GM18520 (cell line): ENCODE data around the gene DIPK1B.

Experiments used
- ATAC-seq: cut with Tn5 transposase; IDR thresholded peaks from one replicate; pipeline ENCODE4 v1.9.1; 2021; ENCODE audit not compliant: unreplicated experiment

The DIPK1B gene

DNA sequence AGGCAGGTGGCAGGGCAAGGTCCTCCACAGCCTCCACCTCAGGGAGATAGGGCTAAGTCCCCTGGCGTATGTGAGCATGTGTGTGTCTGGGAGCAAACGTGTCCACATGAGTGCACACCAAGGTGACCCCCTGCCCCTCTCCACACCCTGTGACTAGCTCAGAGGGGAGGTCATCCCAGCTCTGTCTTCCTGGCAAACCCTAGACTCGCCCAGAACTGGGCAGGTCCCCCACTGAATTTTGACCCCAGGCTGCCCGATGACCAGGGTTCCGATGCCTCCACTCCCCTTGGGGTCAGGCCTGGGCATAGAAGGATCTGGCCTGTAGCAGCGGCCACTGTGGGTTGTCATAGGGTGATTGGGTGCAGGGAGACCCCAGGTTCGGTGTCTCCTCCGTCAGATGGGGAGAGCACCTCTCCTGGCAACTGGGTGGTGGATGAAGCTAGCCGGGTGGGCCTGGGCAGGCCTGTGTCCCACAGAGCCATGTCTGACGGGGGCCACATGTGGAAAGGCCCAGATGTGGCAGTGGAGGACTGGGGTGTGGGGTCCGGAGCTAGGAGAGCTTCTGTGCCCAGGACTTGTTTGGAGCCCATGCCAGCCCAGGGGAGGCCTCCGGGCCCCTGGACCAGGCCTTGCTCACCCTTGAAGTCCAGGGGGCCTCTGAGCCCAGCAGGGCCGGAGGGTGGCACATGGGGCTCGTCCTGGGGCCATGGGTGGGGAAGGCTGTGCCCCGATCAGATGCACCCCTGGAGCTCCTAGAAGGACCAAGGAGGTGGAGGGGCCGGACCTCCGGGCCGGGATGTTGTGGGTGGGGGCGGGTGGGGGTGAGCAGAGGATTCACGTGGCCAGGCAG is 6.2 kb downstream of the DIPK1B start:
- ATAC-seq = no peak

DNA sequence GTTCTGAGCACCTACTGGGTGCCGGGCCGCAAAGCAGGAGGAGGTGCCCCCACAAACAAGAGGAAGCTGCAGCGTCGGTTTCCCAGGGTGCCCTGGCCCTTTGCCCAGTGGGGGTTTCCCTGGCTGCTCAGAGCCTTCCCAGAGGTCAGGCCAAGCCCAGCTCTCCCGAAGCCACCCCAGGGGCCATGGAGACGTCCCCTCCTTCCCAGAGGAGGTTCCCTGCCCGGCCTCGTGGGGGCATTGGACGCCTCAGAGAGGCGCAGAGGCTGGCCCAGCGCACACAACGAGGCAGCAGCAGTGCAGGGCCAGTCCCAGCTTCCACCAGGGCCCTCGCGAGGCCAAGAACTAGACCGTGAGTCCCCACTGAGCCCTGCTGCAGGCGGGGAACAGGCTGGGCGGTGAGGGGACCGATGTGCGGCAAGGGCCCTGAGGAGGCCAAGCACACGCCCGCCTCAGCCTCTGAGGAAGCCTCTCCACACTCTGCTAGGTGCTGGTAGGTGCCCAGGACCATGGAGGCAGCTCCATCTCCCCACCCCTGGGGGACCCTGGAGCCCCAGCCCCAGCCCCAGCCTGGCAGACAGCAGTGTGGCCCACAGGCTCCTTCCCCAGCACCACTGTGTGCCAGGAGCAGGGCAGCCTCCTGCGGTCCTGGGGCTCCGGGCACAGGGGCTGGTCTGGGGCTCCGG is 7.0 kb downstream of the DIPK1B start:
- ATAC-seq = no peak

DNA sequence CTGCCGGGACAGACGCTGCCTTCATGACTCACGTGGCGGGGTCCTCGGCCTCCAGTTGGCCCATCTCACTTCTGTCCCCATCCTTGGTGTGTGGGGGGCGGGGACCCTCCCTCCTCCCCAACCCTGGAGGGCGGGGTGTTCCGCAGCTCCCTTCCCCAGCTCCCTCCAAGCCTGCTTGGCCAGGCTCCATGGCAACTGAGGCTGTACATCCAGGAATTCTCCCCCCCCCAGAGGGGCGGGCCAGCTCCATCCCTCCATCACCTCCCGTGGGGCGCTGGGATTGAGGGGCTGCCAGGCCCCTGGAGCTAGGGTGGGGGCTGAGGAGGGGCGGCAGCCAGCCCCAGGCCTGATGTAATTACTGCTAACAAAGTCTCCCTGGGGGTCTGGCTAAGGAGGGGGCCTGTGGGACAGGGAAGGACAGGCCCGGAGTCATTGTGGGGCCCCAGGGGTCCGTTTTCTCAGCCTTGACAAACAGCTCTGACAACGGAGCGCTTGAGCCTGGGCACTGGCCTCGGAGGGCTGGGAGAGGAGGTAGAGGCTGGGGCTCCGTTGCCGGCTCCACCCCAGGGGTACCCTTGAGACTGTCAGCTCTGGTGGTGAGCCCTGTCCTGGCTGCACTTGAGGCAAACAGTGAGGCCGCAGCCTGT is 8.0 kb downstream of the DIPK1B start:
- no peak for ATAC-seq

DNA sequence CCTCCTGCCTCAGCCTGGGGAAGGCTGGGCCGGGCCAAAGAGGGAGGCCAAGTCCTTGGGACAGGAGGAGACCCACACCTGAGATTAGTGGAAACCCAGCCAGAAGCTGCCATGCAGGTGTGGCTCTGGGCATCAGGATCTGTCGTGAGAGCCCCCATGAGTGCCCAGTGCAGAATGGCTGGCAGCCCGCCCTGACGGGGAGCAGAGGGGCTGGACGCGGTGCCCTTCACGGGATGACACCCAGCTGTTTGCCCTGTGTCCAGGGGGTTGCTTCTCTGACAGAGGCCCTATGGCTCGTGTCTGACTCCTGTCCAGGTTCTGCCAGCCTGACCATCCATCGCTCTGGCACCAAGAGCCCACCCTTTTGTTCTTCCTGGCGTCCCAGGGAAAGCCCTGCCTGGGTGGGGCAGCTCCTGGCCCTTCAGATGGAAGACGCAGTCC is 8.5 kb downstream of the DIPK1B start:
- ATAC-seq = no peak

DNA sequence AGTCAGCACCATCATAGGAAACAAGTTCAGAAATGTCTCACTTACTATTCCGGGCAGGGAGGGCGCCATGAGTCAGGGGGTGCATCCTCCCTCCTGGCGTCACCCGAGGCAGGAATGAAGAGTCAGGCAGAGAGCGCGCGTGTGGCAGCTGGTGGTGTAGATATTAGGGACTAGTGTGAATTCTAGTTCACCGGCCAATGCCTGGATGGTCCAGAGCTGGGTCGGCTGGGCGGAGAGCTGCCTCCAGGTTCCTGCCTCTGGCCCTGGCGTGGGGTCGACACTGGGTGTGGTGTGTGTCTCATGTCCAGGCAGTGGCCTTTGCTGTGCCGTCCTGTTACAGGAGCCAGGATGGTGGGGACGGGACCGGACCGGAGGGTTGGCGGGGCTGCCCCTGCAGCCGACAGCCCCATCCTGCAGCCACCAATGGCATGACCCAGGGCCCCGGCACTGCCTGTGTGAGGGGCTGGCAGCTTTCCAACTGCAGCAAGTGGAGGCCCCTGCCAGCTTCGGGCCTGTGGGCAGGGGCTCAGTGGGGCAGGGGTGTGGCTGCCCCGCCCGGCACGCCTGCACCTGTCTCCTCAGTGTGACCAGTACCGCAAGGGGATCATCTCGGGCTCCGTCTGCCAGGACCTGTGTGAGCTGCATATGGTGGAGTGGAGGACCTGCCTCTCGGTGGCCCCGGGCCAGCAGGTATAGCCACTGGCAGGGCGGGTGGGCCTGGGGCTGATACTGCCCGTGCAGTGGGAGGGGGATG is 9.1 kb downstream of the DIPK1B start:
- ATAC-seq = no peak

DNA sequence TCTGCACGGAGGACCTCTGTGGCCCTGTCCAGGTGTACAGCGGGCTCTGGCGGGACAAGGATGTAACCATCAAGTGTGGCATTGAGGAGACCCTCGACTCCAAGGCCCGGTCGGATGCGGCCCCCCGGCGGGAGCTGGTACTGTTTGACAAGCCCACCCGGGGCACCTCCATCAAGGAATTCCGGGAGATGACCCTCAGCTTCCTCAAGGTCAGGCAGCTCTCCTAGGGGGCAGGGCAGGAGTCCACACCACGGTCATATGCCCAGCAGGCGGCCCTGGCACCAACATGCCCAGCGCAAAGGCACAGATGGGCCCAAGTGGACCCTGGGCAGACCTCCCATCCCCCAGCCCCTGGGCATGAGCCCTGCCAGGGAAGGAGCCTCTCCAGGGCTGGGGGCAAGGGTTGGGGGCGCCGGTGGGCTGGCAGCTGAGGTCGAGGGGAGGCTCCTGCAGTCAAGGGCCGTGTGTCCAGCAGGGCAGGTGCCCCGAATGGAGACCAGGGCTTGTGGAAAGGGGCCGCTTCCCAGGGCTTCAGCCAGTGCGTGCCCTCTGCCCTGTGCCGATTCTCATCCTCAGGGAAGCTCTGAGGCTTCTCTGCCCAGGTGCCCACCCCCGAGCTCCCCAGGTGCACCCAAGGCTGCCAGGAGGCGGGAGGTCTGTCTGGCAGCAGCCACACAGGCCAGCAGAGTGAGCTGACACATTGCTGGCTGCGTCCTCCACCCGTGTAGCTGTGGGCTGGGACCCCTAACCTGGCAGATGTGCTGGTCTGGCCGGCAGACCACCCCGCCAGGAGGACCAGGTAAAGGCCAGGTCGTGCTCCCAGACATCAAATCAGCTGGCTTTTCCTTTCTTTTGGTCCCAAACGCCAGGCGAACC is 10.0 kb downstream of the DIPK1B start:
- ATAC-seq = no peak

DNA sequence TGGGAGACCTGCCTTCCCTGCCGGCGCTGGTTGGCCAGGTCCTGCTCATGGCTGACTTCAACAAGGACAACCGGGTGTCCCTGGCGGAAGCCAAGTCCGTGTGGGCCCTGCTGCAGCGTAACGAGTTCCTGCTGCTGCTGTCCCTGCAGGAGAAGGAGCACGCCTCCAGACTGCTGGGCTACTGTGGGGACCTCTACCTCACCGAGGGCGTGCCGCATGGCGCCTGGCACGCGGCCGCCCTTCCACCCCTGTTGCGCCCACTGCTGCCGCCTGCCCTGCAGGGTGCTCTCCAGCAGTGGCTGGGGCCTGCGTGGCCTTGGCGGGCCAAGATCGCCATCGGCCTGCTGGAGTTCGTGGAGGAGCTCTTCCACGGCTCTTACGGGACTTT is 10.6 kb downstream of the DIPK1B start:
- ATAC-seq = no peak

DNA sequence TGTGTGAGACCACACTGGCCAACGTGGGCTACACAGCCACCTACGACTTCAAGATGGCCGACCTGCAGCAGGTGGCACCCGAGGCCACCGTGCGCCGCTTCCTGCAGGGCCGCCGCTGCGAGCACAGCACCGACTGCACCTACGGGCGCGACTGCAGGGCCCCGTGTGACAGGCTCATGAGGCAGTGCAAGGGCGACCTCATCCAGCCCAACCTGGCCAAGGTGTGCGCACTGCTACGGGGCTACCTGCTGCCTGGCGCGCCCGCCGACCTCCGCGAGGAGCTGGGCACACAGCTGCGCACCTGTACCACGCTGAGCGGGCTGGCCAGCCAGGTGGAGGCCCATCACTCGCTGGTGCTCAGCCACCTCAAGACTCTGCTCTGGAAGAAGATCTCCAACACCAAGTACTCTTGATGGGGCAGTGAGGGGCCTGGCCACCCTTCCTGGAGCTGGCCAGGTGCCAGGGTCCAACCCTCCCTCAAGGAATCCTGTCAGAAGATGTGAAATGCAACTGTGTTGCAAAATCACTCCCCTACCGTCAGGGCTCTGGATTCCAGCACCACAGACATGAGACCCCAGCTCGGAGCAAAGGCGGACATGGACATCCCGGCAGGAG is 11.1 kb downstream of the DIPK1B start:
- no peak for ATAC-seq

DNA sequence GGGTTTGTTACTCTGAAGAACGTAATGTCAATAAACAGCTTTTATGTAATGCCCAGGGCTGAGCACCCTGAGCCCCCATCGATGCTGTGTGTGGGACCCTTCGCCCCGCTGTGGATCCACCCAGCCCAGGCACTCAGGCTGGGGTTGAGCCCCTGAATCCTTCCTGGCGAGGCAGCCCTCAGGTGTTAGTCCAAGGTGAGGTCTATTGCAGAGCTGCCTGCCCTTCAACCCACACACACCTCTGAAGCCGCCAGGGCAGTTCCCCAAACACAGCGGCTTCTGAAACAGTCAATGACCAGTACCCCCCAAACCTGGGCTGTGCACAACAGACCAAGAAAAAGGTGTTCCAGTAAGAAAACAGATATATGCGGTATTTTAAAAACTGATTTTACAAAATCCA is 11.6 kb downstream of the DIPK1B start:
- ATAC-seq = no peak

DNA sequence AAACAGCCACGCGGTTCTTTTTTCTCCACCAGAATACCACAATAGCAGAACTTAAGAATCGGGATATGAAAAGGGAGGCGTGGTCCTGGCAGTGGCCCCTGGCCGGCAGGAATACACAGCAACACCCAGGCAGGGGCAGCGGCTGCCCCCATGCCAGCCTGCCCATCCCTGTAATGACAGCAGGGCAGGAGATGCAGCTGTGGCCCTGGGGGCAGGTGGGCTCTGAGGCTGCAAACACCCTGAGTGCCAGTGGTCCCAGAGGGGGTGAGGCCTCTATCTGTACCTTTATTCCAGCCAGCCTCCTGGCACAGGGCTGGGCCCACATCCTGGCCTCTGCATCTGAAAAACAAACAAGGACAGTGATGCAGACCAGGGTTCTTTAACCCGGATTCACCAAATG is 12.4 kb downstream of the DIPK1B start:
- ATAC-seq = no peak

DNA sequence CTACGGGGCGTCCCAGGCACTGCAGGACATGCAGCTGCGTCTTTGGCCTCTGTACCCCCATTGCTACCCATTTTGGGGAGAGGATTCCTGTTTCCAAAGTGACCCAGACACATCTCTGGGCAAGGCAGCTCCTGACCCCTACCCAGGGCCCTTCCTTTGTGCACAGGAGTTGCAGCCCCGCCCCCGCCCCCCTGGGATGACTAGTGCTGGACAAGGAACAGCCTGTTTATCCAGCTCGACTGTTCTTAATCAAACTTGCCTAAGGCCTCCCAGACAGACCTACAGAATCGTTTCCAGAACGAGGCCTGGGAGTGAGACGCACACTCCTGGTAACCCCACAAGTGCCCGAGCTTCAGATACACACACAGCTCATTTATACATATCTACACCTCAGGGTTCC is 13.2 kb downstream of the DIPK1B start:
- no peak for ATAC-seq

DNA sequence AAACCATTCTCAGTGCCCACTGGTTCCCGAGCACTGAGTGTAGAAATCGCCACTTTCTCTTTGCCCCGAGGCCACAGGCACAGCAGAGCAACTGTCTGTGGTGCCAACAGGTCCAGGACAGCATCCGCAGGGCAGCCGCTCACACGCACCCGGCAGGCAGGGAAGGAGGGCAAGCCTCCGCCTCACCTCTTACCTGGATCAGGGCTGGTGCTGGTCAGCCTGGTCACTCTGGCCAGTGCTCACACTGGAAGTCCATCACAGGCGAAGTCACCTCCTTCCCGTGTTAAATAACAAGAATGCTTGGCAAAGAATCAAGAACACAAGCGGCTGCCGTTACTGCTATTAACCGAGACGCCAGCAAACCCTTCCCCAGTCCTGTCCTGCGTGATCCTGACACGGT is 13.7 kb downstream of the DIPK1B start:
- ATAC-seq = no peak

DNA sequence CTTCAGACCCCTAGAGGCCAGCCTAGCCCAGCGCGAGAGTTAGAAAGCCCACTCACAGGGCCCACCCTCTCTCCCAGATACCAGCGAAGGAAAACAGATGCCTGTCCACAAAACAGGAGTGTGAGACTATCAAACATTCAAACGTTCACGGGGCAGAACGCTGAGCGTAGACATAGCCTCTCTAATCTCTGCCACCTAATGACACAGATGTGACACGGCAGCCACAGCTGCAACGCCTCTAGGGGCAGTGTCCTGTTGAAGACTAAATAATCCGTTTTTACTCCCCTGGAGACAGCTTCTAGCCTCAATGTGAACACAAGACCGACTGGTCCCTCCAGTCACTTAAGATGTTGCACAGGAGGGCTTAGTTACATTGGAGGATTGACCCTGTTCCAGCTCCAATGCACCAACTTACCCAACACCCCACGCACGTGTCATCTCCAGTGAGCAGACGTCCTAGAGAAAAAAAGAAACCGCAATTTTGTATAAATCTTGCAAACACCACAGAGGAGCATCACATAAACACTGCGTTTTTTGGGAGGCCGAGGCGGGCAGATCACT is 14.3 kb downstream of the DIPK1B start:
- no peak for ATAC-seq

DNA sequence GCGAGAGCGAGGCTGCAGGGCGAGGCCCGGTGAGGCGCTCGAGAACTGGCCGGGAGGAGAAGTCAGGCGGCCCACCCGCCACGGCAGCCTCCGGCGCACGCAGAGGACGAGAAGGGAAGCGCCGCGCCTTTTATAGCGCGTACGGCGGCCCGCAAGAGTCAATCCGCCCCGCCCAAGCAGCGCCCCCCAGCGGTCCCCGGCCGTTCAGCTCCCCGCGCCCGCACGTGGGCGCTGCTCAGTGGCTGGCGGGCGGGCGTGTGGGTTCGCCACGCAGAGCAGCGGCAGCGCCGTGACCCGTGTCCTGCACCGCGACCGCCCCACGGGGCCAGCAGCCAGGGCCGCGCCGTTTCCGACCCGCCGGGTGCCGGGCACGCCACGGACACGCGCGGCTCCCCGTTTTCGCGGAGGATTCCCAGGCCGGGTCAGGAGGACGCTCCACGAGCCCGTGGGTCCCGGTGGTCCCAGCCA is 15.7 kb downstream of the DIPK1B start:
- peak; percentile 67 for ATAC-seq

DNA sequence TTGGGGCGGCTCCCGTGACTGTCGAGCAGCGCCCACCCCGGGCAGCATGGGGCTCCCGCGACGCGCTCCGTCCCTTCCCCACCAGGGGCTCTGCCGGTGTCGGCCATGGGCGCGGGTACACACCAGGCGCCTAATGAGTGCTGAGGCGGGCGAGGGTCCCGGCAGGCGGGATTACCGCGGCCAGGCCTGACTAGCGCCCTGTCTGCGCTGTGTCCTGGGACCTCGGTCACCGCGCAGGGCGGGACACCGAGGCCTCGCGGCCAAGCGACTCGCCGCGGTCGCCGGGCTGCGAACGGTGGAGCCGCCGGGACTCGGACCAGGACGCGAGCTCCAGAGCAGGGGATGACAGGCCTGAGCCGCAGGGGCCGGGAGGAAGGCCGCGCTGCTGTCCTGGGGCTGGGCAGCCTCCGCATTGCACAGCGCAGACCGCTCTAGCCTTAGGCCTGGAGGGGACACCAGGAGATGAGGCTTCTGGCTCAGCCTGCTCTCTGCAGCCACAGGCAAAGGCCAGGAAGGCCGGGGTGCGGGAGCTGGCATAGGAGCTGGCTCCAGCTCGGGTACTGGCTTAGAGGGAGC is 16.3 kb downstream of the DIPK1B start:
- peak; percentile 5 for ATAC-seq

DNA sequence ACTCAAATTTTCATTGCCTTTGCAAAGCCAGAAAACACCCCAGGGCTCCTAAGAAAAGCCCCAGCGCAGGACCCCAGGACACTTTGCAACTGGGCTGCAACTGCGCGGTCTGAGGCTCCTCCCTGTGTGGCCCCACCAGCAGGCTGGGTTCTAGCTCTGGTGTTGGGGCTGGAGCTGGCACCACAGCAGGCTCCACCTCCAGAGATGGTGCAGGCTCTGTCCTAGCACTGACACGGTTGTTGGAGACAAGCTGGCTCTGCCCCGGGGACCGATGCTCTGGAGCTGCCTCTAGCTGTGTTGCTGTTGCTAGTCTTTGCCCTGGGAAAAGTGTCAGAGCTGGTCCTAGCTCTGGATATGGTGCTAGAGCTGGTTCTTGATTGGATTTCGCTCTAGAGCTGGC is 16.8 kb downstream of the DIPK1B start:
- no peak for ATAC-seq

DNA sequence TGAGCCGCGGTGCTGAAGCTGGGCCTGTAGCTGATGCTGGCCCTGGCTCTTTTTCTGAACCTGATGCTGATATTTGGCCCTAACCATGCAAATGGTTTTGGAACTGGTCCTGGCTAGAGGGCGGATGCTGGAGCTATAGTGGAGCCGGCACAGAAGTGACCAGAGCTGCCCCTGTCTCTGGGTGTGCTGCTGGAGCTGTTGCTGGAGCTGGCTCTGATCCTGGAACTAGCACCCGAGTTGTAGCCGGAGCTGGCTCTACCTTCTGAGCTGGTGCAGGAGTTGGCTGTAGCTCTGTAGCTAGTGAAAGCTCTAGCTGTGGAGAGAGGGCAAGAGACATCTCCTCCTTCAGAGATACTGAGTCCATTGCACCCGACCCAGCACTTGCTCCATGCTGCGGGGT is 17.6 kb downstream of the DIPK1B start:
- no peak for ATAC-seq

DNA sequence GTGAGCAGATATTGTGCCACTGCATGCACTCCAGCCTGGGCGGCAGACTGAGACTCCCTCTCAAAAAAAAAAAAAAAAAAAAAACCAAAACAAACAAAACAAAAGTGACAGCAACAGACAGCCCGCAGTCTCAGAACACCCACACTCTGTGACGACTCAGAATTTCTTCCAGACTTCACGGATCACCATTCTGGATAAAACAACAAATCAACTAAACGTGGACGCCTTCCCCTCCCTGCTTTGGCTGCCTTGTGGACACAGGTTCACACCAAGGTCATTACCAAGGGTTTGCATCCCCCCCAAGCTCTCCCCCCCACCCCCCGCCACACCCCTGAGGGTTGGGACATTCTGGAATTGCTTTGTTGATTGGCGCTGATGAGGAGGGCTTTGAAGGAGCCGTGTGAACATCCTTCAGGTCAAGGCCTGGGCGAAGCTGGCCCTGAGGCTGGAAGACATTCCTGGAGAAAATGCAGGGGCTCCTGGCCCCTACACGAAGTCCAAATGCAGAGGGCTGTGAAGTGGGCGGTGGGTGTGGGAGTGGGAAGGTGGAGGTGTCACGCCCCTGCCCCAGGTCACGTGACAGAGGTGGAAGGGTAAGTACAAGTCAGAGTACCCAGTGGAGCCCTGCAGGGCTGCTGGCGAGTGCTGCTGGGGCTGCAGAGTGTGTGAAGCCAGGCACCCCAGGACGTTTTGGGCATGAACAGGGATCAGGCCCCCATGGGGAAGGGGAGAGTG is 20.2 kb downstream of the DIPK1B start:
- ATAC-seq = no peak
